Bone marrow (tissue), 2 donors: ENCODE results near the gene AKAP6.

Source experiments
- DNase-seq, 2 donors: peaks; one replicate each; lab custom pipeline; 2025; lab: John Stamatoyannopoulos, UW

Gene AKAP6

DNA sequence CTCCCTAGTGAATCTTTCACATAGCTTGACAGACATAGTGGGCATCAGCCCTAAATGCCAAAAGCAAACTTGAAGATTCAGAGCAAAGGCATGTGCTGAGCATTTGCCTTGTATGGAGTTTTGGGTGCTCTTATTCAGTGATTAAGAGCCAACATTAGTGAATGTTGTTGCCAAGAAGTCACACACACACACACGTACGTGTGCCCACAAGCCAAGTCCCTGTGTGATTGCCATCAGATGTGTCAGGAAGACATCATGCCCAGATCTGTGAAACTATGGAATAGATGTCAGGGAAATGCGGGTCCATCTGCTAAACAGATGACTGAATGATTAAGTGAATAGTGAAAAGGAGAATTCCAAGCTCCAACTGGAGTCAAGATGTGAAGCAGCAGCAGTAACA is 149.0 kb downstream of the AKAP6 start:
- no peak for DNase-seq

- no peak for DNase-seq
Measured at GRCh38 chr14:32480337-32480736, 151.2 kb downstream of the AKAP6 start.

DNA sequence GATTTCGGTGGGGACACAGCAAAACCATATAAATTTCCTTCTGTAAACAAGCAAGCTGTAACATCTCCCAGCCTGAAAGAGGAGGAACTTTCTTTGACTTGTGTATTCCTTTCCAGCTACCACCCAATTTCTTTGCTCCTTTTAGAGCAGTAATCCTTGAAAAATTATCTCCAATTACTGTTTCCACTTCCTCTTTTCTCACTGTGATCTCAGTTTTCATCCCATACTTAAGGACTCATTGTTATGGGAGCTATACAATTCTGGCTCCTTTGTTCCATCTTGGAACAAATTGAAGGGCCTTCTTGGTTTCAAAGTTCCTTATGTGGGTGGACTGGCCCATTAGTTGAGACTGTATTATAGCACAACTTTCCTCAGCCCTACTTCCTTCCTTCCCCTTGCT is 152.6 kb downstream of the AKAP6 start:
- no peak for DNase-seq

DNA sequence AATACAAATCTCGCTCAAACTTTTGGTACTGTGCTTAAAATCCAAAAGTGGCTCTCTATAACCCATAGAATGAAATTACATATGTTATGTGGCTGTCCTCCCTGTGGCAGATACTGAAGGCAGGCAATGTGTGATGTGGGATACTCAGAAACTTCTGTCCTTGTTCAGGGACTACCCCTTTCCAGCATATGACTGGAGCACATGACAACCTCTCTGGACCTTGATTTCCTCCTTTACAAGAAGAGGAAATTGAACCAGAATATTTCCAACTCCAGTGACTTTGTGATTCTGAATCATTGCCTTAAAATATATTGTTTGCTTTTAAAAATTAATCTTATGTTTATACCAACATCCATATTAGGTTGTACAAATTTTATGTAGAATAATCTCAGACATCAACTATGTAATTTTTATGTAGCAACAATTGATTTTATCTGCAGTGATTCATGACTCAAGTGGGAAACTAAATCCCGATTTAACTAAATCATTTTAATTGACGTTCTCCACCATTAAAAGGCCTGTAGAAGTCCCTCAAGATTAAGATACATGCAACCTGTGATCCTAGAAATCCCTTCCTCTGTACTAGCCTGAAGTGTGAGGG is 162.4 kb downstream of the AKAP6 start:
- DNase-seq = no peak

DNA sequence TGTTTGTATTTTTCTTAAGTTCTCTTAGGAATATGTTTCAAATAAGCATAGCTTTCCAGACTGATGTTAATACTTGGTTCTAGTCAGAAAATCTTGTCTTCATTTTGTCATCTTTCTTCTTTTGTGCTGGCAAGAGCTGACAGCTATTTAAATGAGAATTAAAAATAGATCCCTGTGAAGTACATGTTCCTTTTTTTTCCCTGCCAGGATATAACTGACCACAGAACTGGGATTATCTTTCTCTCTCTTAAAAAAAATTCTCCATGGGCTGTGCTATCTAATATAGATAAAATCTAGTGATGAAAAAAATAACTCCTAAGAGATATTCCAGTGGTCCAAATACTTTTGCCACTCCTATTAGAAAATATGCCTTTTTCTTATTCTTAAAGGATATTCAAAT is 163.4 kb downstream of the AKAP6 start:
- no peak for DNase-seq

DNA sequence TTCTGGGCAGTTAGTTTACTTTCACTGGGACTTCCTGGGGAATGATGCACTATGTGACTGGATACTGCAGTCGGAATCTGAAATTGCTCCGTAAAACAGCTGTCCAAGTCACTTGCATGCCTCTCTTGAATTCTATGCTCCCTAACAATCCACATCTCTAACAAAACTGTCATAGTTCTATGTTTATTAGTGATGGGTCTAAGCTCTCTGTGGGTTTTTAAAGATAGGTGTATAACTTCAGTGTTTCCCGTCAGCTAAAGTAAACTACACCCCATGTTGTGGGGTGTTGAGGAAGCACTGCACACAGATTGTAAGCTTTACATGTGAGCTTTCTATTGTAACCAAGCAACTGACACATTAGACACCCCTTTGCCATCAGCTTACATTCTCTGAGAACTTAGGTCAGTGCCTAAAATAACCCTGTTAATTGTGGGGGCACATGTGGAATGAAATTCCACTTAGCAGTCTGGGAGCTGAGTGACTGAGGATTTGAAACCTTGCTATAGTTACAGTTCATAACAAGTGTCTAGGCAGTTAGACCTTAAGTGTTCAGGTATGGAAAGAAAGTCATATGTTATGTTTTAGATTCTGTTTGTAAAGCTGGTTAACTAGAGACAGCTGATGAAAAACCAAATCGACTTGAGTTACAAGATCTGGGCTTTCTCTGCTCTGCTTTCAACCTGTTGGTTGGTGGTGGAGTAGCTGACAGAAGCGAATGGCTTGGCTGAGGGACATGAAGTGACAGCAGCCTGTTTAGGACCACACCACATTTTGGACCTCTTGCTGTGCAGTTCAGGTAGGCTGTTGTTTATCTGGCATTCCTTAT is 165.7 kb downstream of the AKAP6 start:
- DNase-seq = no peak

- DNase-seq = no peak
Measured at GRCh38 chr14:32495435-32495734, 166.3 kb downstream of the AKAP6 start.

- no peak for DNase-seq
Measured at GRCh38 chr14:32497248-32497647, 168.2 kb downstream of the AKAP6 start.

- no peak for DNase-seq
Measured at GRCh38 chr14:32507029-32507984, 178.2 kb downstream of the AKAP6 start.

GRCh38 chr14:32508281-32508680 is 179.2 kb downstream of the AKAP6 start:
- DNase-seq = no peak

DNA sequence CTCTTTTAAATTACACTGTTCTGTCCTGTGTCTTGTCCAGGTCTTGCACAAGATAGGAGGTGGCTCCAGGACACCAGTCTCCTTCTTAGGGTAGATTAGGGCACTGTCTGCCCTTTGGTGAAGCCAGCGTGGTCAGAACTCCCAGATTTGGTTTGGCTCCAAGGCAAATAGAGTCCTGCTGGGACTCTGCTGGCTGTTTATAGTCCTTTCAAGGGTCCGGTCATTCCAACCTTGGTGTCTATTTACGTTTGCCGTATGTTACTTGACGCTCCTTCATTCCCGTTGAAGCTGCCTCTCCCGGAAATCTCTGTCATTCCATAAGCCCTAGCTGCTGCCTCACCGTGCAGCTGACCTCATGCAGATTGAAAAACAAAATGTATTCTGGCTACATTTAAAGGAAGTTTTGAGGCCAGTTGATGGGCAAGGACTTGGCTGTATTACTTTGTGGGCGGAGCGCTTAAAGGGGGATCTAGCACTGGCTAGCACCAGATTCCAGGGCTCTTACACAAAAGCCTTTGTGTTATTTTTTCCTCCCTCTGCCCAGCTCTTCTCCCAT is 180.6 kb downstream of the AKAP6 start:
- no peak for DNase-seq

DNA sequence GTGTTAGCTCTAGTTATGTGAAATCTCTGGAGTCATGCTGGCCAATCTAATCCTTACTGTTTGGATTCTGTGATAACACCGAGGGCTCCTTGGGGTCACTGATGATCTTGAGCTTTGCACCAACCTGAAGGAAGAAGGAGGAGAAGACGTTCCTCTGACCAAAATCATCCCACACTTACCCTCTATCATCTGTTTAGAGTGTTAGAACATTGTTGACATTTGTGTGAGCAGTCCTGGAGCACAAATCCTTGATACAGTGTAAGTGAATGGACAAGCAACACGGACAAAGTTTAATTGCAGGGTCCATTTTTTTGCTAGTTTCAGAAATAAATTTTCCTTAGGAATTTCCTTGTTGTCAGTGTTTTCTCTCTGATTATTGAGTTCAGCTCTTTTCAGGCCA is 181.7 kb downstream of the AKAP6 start:
- DNase-seq = no peak

DNA sequence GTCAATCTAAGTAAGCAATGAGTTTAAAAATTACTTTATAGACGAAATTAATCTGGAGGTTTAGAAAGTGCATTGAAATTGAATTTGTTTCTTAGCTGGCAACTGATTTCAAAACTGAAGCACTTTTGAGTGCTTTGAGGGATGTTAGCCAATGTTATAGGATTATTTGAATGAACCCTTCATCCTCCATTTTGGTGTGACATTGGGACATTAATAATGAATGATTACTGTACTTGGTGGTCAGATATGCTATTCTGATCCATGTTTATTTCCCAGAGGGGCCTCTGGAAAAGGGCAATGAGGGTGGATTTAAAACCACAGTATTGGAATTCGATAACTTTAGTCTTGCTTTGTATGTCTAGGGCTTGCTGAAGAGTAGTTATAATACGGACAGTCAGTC is 183.2 kb downstream of the AKAP6 start:
- no peak for DNase-seq

DNA sequence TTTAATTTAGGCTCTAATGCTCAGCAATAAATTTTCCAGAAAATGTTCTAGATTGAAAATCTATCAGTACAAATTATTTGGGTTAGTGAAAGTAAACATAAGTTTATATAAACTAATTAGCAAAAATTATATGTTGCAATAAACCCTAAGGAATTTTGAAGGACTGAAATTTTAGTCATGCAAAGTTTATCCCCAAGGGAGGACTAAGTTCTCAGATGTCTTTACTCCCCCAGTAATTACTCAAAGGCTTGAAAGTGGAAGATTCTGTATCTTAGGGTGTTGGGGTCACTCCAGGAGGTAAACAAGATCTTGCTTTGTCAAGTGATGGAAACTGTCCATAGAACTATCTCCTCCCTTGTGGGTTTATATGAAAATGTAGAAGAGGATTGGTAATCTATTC is 183.7 kb downstream of the AKAP6 start:
- no peak for DNase-seq

DNA sequence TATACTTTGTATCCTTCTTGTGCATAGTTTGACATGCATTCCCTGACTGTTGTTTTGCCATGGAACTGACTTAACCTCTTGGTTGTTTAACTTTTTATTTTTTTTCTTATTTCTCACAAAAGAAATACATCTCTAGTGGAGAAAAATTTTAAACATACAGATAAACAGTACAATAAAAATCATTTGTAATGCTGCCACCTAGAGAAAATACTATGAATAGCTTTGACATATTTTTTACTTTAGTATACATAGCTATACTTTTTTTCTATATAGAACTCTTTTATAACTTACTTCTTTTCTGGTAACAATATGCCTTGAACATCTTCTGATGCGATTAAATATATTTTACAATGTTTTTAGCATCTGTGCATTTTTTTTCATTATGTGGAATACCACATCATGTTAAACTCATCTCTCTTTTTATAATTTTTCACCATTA is 184.5 kb downstream of the AKAP6 start:
- no peak for DNase-seq

DNA sequence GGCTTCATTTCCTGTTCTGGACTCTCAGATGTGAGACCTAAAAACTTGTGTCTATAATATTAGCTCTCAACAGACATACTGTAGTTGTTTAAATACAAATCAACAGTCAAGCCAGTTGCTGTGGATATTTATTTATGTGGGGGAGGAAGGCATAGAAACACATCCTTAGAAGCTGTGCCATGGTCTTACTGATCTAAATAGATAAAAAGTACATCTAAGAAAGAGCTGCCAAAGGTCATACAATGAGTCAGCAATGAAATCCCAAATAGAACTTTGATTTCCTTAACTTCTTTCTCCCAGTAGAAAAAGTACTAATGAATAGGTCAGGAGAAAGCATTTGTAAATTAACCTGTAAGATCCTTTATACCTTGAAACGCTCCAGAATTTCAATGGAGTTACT is 185.1 kb downstream of the AKAP6 start:
- DNase-seq = no peak

- DNase-seq = no peak
Measured at GRCh38 chr14:32514681-32515080, 185.6 kb downstream of the AKAP6 start.

DNA sequence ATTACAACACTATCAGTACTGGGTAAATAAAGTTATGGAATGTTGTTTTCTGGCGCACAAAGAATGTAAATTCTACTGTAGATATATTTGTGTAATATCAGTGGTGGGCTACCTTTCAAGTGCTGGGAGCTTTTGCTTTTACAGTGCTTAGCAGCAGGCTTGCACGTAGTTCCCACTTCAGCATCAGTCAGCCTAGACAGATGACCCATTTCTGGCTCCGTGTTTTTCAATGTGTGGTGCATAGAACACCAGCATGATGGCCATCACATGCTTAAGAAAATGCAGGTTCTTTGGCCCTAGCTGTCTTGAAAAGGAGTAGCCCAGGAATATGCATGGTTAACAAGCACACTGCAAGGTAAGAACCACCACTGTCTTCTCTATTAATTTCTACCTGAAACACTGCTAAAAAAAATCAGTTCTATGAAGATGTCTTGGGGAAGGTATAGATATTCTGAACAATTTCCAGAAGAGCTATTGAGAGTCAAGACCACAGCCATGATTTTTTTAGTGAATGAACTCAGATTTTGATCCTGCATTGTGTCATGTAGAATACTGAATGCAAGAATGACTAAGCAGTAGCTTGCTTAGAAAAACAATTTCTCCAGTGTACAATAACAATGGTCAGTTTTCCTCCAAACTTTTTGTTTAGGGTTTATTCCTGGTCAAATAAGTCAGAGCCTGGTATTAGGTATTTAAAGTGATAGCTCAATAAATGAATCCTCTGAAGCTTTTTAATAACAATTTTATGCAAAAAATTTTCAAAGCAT is 195.7 kb downstream of the AKAP6 start:
- DNase-seq = no peak

GRCh38 chr14:32525591-32525990 is 196.5 kb downstream of the AKAP6 start:
- DNase-seq = no peak

DNA sequence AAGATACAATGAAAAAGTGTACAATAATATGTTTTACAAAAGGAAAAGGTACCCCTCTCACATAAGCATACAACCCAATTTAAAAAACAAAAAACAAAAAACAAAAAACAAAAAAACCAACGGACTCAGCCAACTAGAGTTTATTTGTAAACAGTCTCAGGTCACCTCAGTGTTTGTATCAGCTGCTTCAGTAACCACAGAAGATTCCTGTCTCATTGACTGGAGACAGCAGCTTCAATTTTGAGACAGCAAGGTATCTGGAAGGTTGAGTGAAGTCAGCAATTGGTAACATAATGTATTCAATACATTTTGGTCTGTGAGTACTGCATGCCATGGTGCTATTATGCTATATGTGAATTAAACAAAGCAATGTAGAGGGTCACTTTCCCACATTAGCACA is 201.7 kb downstream of the AKAP6 start:
- no peak for DNase-seq

DNA sequence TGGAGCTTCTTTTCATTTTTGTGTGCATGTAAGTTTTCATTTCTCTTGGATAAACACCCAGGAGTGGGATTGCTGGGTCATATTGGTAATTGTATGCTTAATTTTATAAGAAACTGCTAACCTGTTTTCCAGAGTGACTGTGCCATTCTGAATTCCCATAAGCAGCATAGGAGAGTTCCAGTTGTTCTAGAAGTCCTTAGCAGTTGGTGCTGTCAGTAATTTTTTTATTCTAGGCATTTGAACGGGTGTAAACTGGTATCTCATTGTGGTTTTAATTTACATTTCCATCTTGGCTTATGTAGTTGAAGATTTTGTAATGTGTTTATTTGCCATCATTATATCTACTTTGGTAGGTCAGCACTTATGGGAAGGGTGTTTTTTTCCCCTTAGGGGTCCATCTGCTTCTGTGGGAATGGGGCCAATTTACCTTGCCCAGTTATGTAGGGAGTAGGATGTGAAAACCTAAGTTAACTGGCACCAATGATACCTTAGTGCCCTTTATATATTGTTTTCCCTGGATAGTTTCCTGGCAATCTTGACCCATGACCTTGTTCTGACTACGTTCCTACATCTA is 202.9 kb downstream of the AKAP6 start:
- DNase-seq = no peak
